Stimulated activated naive CD8-positive, alpha-beta T cell treated with anti-CD3 and anti-CD28 coated beads, Interleukin-15, Interleukin-2, amounts not matched to agents 100 ng/mL and 50 ng/mL, for 24 hours (primary cell): ENCODE measurements around the gene SCGN.

Source experiments
- H3K27ac Mint-ChIP-seq: one replicate; pipeline ENCODE4 v1.8.0; 2021; ENCODE audit warnings: mild to moderate bottlenecking, mixed read lengths
- H3K27me3 Mint-ChIP-seq: one replicate; pipeline ENCODE4 v1.8.0; 2021; ENCODE audit warnings: mixed read lengths
- H3K36me3 Mint-ChIP-seq: one replicate; pipeline ENCODE4 v1.8.0; 2021; ENCODE audit warnings: low read depth, mixed read lengths
- H3K4me1 Mint-ChIP-seq: one replicate; pipeline ENCODE4 v1.8.0; 2021; ENCODE audit warnings: low read depth, mixed read lengths
- H3K4me3 Mint-ChIP-seq: one replicate; pipeline ENCODE4 v1.8.0; 2021; ENCODE audit warnings: mild to moderate bottlenecking, mixed read lengths
- H3K9me3 Mint-ChIP-seq: one replicate; pipeline ENCODE4 v1.8.0; 2021; ENCODE audit warnings: mixed read lengths

Gene SCGN

DNA sequence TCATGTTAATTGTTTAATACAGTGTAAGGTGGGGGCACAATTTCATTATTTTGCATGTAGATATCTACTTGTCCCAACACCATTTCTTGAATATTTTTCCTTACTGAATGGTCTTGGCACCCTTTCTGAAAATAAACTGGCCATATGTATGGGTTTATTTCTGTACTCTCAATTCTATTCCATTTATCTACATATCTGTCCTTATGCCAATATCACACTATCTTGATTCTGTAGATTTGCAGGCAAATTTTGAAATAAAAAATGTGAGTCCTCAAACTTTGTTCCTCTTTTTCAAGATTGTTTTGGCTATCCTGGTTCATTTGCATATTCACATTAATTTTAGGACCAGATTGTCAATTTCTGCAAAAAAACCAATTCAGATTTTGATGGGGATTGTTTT is 34.8 kb downstream of the SCGN start:
- H3K4me1 Mint-ChIP-seq = no peaks in the 10 kb centered on the region
- H3K9me3 Mint-ChIP-seq = no peaks in the 10 kb centered on the region
- H3K27ac Mint-ChIP-seq = no peak overlapping the region
- no peaks in the 10 kb centered on the region for H3K36me3 Mint-ChIP-seq
- no peak overlapping the region for H3K4me3 Mint-ChIP-seq
- peaks cover 26% of the 10 kb centered on the region for H3K27me3 Mint-ChIP-seq

DNA sequence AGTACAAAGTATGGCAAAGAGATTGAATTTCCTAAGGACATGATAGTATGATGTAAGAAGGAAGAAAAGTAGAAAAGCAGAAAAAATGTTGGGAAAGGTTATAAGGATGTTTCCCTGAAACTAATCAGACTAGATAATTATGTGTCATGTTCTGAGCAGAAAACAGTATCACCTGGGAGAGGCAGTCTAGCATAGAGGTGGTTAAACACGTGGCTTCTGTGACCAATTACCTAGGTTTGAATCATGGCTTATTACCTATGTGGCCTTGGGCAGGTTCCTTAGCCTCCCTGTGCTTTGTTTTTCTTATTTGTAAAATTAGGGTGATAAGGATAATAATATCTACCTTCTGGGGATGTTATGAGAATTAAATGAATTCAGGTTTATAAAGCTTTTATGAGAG is 38.0 kb downstream of the SCGN start:
- Mint-ChIP-seq H3K27ac (no peak overlapping the region), H3K4me1 (no peaks in the 10 kb centered on the region), H3K27me3 (peaks cover 27% of the 10 kb centered on the region), H3K36me3 (no peaks in the 10 kb centered on the region), H3K4me3 (no peak overlapping the region), H3K9me3 (no peaks in the 10 kb centered on the region)

DNA sequence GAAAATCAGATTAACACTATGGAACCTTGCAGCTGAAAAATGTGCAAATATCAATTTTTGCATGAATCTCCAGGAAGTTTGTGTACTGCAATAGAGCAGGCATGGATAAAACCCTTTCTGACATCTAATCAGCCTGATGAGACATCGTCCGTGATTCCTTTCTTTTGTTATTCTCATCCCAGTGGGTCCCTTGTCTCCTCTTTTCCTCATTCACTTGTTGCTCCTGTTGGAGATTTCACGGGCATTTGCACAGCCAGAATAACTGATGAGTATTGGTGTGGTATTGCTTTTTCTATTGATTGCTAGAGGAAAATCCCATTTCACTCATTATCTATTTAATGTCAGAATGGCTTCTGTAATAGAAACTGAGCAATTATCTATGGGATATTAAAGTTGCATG is 39.9 kb downstream of the SCGN start:
- Mint-ChIP-seq H3K4me1 (no peaks in the 10 kb centered on the region), H3K4me3 (no peak overlapping the region), H3K9me3 (no peaks in the 10 kb centered on the region), H3K27ac (no peak overlapping the region), H3K27me3 (peaks cover 26% of the 10 kb centered on the region), H3K36me3 (no peaks in the 10 kb centered on the region)

DNA sequence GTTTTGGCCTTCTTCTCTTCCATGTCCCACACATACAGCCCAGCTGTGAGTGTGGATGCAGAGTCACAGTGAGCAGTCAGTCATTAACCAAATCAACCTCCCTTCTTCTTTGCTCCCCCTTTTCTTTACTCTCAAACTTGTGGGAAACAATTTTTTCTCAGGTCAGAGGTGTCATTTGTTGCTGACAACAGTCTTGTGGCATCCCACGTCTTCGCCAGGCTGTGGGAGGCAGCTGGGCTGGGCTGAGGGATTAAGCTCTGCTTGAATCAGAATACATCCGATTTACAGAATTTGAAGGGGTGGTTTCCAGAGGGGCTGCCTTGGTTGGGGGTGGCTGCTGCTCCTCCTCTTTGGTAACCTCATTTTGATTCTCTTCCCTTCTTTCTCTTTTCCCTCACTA is 40.5 kb downstream of the SCGN start:
- no peak overlapping the region for H3K27ac Mint-ChIP-seq
- H3K4me3 Mint-ChIP-seq = no peak overlapping the region
- H3K9me3 Mint-ChIP-seq = no peaks in the 10 kb centered on the region
- no peaks in the 10 kb centered on the region for H3K36me3 Mint-ChIP-seq
- H3K27me3 Mint-ChIP-seq = peaks cover 30% of the 10 kb centered on the region
- H3K4me1 Mint-ChIP-seq = no peaks in the 10 kb centered on the region

DNA sequence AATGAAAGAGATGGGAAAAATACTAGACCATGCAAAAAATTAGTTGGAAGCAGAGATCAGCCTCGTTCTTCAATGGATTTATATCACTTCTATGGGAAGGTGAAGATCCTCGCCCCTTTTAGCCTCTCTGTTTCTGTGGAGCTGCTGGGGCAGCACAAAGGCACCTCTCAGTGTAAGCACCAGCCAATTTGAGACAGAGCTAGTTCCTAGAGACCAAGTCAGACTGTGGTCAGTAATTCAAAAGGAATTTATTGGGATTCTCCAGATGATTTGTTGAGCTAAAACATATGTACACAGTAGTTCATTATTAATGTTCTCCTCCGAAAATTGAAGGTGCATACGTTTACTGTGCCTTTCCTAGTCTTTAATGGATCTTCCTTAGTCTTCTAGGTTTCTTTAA is 42.4 kb downstream of the SCGN start:
- H3K4me1 Mint-ChIP-seq = no peaks in the 10 kb centered on the region
- H3K4me3 Mint-ChIP-seq = no peak overlapping the region
- no peaks in the 10 kb centered on the region for H3K36me3 Mint-ChIP-seq
- no peak overlapping the region for H3K27ac Mint-ChIP-seq
- H3K27me3 Mint-ChIP-seq = peaks cover 28% of the 10 kb centered on the region
- H3K9me3 Mint-ChIP-seq = no peaks in the 10 kb centered on the region

DNA sequence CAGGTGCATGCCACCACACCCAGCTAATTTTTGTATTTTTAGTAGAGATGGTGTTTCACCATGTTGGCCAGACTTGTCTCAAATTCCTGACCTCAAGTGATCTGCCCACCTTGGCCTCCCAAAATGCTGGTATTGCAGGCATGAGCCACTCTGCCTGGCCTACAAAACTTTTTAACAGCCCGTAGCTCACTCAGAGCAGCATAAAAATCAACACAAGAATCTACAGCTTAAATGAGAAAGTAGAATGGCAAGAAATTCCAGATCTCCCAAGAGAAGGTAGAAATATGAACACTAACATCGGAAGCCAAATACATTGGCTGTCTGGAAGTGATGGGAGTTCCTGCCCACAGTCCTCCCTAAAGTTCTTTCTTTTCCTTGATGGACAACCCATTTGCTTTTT is 43.7 kb downstream of the SCGN start:
- Mint-ChIP-seq H3K36me3 (no peaks in the 10 kb centered on the region), H3K9me3 (no peaks in the 10 kb centered on the region), H3K27ac (no peak overlapping the region)

DNA sequence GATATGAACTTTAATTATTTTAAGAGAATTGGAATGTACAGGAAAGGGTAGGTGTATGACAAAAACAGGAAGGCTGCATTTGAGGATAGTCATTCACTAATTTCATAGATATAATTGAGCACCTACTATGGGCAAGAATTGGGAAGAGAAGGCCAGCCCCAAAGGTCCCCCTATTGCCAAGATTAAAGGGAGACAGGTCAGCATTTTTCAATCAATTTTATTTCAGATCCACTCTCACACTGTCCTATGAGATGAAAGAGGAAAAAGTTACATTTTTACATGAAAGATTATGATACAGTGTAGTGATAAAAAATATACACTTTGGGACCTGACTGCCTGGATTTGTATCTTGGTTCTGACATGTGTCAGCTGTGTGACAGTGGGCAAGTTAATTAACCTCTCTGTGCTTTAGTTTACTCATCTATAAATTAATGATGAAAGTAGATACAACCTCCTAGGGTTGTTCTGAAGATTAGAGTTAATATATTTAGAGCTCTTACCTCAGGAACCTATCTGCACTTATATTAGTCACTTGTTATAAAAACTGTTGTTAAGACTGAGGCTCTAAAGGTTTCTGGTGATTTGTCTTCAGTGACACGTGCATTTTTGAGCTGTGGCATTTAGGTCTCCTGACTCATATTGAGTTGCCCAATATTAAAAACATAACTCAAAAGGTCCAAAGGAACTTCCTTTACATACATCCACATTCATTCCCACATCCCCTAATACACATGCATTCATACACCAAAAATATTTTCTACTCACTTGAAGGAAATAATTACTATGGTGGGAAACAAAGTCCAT is 45.7 kb downstream of the SCGN start:
- H3K27me3 Mint-ChIP-seq = peaks cover 16% of the 10 kb centered on the region
- no peak overlapping the region for H3K27ac Mint-ChIP-seq
- H3K36me3 Mint-ChIP-seq = no peaks in the 10 kb centered on the region
- no peak overlapping the region for H3K4me3 Mint-ChIP-seq
- H3K9me3 Mint-ChIP-seq = no peaks in the 10 kb centered on the region
- H3K4me1 Mint-ChIP-seq = no peaks in the 10 kb centered on the region

More for the DNA sequence above, 43.7 kb downstream of the SCGN start:
- H3K4me3 Mint-ChIP-seq = no peak overlapping the region
- H3K27me3 Mint-ChIP-seq = peaks cover 21% of the 10 kb centered on the region
- no peaks in the 10 kb centered on the region for H3K4me1 Mint-ChIP-seq

DNA sequence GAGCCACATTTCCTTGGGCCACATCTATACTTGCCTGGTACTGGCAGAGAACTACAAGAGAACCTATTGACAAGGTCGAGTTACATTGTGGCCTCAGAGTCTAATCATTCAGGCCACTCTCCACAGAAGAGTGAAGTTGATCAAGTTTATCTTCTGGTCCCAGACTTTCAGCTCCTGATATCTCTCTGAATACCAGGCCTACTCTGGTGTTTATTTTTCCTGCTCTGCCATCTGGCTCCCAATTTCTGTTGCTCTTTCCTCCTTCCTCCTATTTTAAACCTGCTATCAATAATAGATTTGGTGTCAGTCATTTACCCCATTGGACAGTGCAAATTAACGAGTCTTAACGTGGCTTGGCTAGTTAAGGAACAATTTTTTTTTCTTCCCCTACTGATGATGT is 46.6 kb downstream of the SCGN start:
- no peaks in the 10 kb centered on the region for H3K4me1 Mint-ChIP-seq
- no peak overlapping the region for H3K4me3 Mint-ChIP-seq
- no peak overlapping the region for H3K27ac Mint-ChIP-seq
- H3K27me3 Mint-ChIP-seq = peaks cover 16% of the 10 kb centered on the region
- H3K9me3 Mint-ChIP-seq = no peaks in the 10 kb centered on the region
- no peaks in the 10 kb centered on the region for H3K36me3 Mint-ChIP-seq

DNA sequence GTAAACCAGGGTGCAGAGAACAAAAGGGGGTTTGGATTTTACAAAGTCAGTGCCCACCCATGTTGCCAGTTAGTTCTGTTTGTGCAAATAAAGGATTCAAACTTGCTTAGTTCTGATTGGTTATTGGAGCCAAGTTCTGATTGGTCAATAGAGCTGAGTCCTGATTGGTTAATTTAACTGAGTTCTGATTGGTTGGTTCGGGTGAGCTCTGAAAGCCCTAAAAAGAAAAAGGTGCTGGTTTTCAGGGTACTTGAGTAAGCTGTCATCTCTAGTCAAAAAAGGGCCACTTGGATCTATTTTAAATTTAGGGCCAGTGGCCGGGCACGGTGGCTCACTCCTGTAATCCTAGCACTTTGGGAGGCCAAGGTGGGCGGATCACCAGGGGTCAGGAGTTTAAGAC is 47.6 kb downstream of the SCGN start:
- no peaks in the 10 kb centered on the region for H3K4me1 Mint-ChIP-seq
- peaks cover 14% of the 10 kb centered on the region for H3K27me3 Mint-ChIP-seq
- H3K27ac Mint-ChIP-seq = no peak overlapping the region
- H3K36me3 Mint-ChIP-seq = no peaks in the 10 kb centered on the region
- H3K9me3 Mint-ChIP-seq = no peaks in the 10 kb centered on the region
- H3K4me3 Mint-ChIP-seq = no peak overlapping the region

DNA sequence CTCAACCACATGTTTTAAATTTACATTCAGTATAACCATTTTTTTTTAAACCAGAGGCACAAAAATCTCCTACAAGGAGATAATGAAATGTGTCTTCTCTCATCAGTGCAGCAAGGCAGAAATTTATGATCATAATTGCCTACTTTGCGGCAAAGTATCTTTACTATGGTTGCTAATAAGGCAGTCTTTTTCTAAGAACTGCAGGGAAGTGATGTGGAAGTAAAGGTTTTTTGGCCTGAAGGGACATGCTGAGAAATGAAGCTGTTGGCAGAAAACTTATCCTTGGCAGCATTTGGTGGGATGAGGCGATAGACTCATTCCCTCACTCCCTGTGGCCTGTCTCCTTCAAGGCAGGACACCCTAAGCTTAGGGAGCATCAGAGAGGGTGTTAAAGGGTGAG is 48.7 kb downstream of the SCGN start:
- Mint-ChIP-seq H3K27me3 (peaks cover 11% of the 10 kb centered on the region), H3K9me3 (no peaks in the 10 kb centered on the region), H3K36me3 (no peaks in the 10 kb centered on the region), H3K4me1 (no peaks in the 10 kb centered on the region), H3K27ac (no peak overlapping the region), H3K4me3 (no peak overlapping the region)

DNA sequence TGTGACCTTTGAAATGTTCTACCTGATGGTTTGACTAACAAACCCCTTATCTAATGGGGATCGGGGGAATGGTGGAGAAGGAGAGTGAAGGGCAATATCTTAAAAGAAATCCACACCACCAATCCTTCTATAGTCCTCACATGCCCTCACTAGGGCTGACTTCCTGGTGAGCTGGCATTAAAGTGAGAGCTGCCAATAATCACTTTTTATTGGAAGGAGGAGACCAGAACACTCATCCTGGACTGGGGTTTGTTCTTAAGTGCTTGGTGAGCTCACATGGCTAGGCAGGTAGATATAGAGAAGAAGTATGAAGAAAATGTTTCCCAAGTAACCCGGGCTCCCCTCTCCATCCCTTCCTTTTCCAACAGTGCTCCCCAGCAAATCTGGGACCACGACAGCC is 49.8 kb downstream of the SCGN start:
- no peaks in the 10 kb centered on the region for H3K36me3 Mint-ChIP-seq
- peaks cover 8% of the 10 kb centered on the region for H3K27me3 Mint-ChIP-seq
- no peak overlapping the region for H3K27ac Mint-ChIP-seq
- no peaks in the 10 kb centered on the region for H3K9me3 Mint-ChIP-seq
- no peaks in the 10 kb centered on the region for H3K4me1 Mint-ChIP-seq
- no peak overlapping the region for H3K4me3 Mint-ChIP-seq

DNA sequence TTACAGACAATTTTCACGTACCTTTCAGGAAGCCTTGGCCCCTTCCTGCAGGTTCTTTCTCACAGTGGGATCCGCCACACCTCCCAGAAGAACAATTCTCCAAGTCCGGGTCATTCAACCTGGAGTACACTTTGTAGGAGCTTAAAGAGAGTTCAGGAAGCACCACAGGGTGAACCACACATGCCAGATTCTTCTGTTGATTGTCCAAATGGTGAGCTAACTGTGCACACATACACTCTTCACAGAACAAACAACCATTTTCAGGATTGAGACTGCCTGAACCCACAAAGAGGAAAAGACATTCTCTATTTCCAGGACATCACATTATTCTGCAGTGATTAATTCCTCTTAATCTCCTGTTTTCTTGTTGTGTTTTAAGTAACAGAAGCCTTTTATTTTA is 51.0 kb downstream of the SCGN start:
- no peaks in the 10 kb centered on the region for H3K9me3 Mint-ChIP-seq
- H3K36me3 Mint-ChIP-seq = no peaks in the 10 kb centered on the region
- H3K27ac Mint-ChIP-seq = no peak overlapping the region
- H3K27me3 Mint-ChIP-seq = peaks cover 8% of the 10 kb centered on the region
- no peak overlapping the region for H3K4me3 Mint-ChIP-seq
- H3K4me1 Mint-ChIP-seq = no peaks in the 10 kb centered on the region

DNA sequence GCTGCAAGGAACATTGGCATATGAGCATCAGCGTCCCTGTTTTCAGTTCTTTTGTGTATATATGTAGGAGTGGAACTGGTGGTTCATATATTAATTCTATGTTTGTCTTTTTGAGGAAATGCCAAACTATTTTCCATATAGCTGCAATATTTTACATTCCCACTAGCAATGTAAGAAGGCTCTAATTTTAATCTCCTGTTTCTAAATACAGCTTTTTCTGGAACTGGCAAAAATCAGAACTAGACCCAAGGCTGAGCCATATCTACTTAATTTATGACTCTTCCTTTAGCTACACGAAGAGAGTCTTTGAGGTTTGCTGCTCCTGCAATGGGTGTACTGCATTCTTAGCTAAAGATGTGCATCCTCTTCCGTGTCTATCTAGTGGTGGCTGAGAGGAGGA is 52.0 kb downstream of the SCGN start:
- Mint-ChIP-seq H3K4me1 (no peaks in the 10 kb centered on the region), H3K4me3 (no peak overlapping the region), H3K36me3 (no peaks in the 10 kb centered on the region), H3K27me3 (peaks cover 4% of the 10 kb centered on the region), H3K27ac (no peak overlapping the region), H3K9me3 (no peaks in the 10 kb centered on the region)

DNA sequence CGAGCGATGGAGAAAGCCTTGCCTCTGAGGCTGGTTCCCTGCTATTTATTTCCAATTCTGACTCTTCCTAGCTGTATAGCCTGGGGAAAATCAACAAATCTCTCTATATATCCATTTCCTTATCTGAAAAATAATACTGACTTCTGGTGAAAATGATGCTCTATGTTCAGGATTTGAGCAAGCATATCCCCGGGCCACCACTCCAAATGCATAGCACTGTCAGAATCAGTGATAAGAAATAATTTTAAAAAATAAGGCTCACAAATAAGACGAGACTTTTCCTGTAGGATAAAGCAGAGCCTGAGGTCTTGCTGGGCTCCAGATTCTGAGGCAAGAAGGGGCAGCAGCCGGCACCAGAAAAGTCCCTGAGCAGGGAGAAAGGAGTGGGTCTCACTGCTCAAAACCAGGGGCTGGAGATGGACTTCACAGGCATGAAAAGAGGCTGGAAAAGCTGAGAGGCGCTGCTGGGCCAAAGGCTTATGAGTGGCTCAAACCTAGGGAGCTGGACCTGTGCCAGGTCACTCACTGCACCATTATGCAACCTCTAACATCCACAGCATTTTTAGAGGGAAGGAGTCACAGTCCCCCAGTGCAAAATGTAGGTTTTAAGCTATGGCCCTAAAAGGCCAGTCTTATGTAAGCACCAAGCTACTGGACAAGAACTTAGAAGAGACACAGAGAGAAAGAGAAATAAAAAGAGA is 54.4 kb downstream of the SCGN start:
- no peak overlapping the region for H3K27ac Mint-ChIP-seq
- no peaks in the 10 kb centered on the region for H3K4me1 Mint-ChIP-seq
- peaks cover 4% of the 10 kb centered on the region for H3K27me3 Mint-ChIP-seq
- H3K9me3 Mint-ChIP-seq = no peaks in the 10 kb centered on the region
- H3K4me3 Mint-ChIP-seq = no peak overlapping the region
- no peaks in the 10 kb centered on the region for H3K36me3 Mint-ChIP-seq

DNA sequence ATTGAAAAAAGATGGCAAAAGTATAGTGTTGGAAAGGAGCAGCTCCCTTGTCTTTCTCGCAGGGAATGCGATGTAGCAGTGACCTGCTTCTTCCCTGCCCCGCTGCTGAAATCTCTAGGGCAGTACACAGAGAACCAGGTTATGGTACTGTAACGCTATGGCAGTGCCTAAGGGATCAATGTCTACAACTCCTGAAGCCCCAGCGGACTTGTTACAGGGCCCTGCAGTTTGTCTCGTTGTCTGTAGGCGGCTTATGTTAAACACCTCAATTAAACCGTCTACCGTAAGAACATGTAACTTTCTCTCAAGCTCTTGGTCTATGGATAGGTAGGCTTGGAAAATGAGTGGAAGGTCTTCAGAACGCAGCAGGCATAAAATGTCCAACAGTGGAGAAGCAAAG is 57.7 kb downstream of the SCGN start:
- Mint-ChIP-seq H3K27ac (no peak overlapping the region), H3K9me3 (no peaks in the 10 kb centered on the region), H3K27me3 (peaks cover 4% of the 10 kb centered on the region), H3K36me3 (no peaks in the 10 kb centered on the region), H3K4me1 (no peaks in the 10 kb centered on the region), H3K4me3 (no peak overlapping the region)

DNA sequence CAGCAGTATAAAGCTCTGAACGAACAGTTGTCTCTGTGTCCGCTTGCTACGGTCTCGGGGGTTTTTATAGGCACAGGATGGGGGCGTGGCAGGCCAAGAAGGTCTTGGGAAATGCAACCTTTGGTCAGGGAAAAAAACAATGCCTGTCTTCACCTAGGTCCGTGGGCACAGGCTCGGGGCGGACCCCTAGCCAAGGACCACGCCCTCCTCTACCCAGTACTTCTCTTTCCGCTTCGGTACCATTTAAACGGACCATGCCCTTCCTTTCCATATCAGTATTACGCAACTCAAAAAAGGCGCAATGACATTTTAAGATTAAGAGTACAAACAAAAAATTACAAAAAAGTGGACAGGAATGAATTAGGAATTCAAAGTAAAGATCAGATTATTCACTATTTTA is 58.3 kb downstream of the SCGN start:
- Mint-ChIP-seq H3K27ac (no peak overlapping the region), H3K4me1 (no peaks in the 10 kb centered on the region), H3K27me3 (peaks cover 4% of the 10 kb centered on the region), H3K9me3 (no peaks in the 10 kb centered on the region), H3K36me3 (no peaks in the 10 kb centered on the region), H3K4me3 (no peak overlapping the region)
